ENCODE results near the gene TTLL3. TPM values are rescaled to one million over a fixed set of nuclear protein-coding genes. Genes with fewer than 3 reads are reported as not detected.
"Not testable (repeated sequence)": the region's sequence is repeated elsewhere in the genome, so short reads cannot be mapped to it uniquely, and the experiment has no call there.

Gene TTLL3
- total RNA-seq, 2 experiments from 2014 or later, result 50.8 to 59.0 TPM

DNA sequence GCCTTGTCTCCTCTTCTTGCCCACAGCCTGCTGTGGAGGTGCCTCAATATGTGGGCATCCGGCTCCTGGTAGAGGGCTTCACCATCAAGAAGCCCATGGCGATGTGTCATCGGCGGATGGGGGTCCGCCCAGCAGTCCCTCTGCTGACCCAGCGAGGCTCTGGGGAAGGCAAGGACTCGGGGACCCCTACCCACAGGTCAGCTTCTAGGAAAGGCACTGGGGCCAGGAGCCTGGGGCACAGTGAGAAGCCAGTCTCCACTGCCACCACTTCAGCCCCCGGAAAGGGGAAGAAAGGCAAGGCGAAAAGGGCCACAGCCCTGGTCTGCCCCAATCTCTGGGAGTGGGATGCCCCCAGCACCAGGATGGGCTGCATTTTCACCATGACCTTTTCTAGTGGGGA, 23.0 kb downstream of the TTLL3 start:
- H3K27ac Mint-ChIP-seq, result no peak overlapping the region
- H3K27me3 Mint-ChIP-seq, result no peaks in the 10 kb centered on the region
- CTCF ChIA-PET, result no interaction called here
- no peaks in the 10 kb centered on the region for H3K9me3 Mint-ChIP-seq
- POLR2A ChIA-PET, result no interaction called here
- no peak overlapping the region for H3K4me3 Mint-ChIP-seq
- H3K36me3 Mint-ChIP-seq (ENCODE audit: low read depth), result peaks cover 44% of the 10 kb centered on the region
- DNase-seq, result no peak
- no peaks in the 10 kb centered on the region for H3K4me1 Mint-ChIP-seq

GRCh38 chr3:9834520-9835380, 24.7 kb downstream of the TTLL3 start:
- no peak for DNase-seq
- no peaks in the 10 kb centered on the region for H3K27me3 Mint-ChIP-seq
- H3K9me3 Mint-ChIP-seq, result no peaks in the 10 kb centered on the region
- POLR2A ChIA-PET, result interaction anchor here (1.2 kb wide), 1 partner anchor 98 kb away, joined by 3 read pairs; no protein-coding TSS in a partner anchor
- no peak overlapping the region for H3K4me3 Mint-ChIP-seq
- H3K4me1 Mint-ChIP-seq, result no peaks in the 10 kb centered on the region
- H3K27ac Mint-ChIP-seq, result no peak overlapping the region
- H3K36me3 Mint-ChIP-seq (ENCODE audit: low read depth), result peaks cover 35% of the 10 kb centered on the region
- CTCF ChIA-PET, result interaction anchor here (1.5 kb wide), 1 partner anchor 18 kb away, joined by 3 read pairs; no protein-coding TSS in a partner anchor

DNA sequence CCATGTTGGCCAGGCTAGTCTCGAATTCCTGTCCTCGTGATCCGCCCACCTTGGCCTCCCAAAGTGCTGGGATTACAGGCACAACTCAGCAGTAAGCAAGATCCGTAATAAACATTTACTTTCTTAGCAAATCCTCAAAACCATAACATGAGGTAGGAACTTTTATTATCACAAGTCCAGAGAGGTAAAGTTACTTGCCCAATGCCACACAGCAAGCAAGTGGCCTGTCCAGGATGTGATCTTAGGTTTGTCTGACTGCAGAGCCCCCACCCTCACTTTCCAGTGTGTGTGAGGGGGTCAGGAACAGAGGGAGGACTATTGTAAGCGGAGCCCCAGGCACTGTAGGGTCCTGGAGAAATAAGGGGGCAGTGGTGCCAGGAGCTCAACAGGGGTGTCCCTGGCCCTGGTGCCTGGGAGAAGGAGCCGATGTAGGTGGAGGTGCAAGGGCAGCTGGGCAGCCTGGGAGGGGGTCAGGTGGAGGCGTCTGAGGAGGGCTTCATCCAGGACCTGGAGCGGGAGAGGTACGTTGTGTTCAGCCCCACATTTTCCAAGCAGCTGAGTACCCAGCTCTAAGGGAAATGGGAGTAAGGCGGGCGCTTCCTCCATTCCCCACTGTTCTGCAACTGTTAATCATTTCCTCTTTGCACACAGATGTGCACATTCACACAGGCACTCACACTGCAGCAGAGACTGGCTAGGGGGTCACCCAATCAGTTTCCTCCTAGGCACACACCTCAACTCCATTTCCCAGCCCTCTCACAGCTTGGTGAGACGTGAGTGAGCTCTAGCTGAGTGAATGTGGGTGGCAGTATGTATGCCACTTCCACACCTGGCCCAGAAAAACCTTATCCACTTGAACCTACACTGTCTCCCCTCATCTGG, 27.9 kb downstream of the TTLL3 start:
- peak overlapping the region; percentile 58 for H3K27ac Mint-ChIP-seq
- peaks cover 48% of the 10 kb centered on the region for H3K36me3 Mint-ChIP-seq (ENCODE audit: low read depth)
- H3K27me3 Mint-ChIP-seq, result no peaks in the 10 kb centered on the region
- H3K4me1 Mint-ChIP-seq, result peaks cover 11% of the 10 kb centered on the region
- no peak for DNase-seq
- POLR2A ChIA-PET, result no interaction called here
- H3K4me3 Mint-ChIP-seq, result no peak overlapping the region
- CTCF ChIA-PET, result interaction anchor here (0.6 to 3.0 kb wide), 3 partner anchors 11 to 1224 kb away, joined by 3 to 12 read pairs (median 3); no protein-coding TSS in a partner anchor
- no peaks in the 10 kb centered on the region for H3K9me3 Mint-ChIP-seq

DNA sequence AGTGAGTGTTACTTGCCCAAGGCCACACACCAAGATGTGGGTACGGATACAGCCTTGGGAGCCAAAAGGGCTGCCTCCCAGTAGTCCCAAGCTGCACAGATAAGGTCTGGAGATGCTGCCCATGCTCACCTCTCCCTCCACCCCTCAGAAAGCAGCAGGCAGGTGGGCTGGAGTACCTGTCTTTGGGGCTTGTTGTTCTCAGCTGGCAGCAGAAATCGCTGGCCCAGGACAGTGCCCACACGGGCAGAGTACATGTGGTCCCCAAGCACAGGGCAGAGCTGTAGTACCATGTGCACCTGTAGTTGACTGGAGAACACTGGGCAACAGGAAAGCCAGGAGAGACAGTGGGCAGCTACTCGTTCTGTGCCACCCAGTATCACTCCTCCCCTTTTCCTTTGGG, 28.8 kb downstream of the TTLL3 start:
- Mint-ChIP-seq H3K36me3 (ENCODE audit: low read depth) (peaks cover 50% of the 10 kb centered on the region), H3K27me3 (no peaks in the 10 kb centered on the region), H3K9me3 (no peaks in the 10 kb centered on the region), H3K4me1 (peaks cover 14% of the 10 kb centered on the region), H3K27ac (no peak overlapping the region), H3K4me3 (no peak overlapping the region)
- ChIA-PET POLR2A (interaction anchor here (0.6 kb wide), 1 partner anchor 9 kb away, joined by 3 read pairs; no protein-coding TSS in a partner anchor), CTCF (interaction anchor here (0.9 to 3.0 kb wide), 3 partner anchors 10 to 30 kb away, joined by 3 to 12 read pairs (median 3); no protein-coding TSS in a partner anchor)
- no peak for DNase-seq

GRCh38 chr3:9841015-9841414, 31.0 kb downstream of the TTLL3 start:
- DNase-seq, result no peak
- H3K36me3 Mint-ChIP-seq (ENCODE audit: low read depth), result peaks cover 36% of the 10 kb centered on the region
- peaks cover 27% of the 10 kb centered on the region for H3K4me1 Mint-ChIP-seq
- no peak overlapping the region for H3K4me3 Mint-ChIP-seq
- H3K9me3 Mint-ChIP-seq, result no peaks in the 10 kb centered on the region
- ChIA-PET CTCF (interaction anchor here (0.6 to 1.5 kb wide), 4 partner anchors 9 to 325 kb away, joined by 3 to 6 read pairs (median 4); no protein-coding TSS in a partner anchor), POLR2A (interaction anchor here (0.7 to 1.4 kb wide), 4 partner anchors 10 to 92 kb away, joined by 3 to 4 read pairs (median 3); partner anchors contain the start of gene CRELD1)
- no peak overlapping the region for H3K27ac Mint-ChIP-seq
- H3K27me3 Mint-ChIP-seq, result no peaks in the 10 kb centered on the region

GRCh38 chr3:9843715-9844438, 33.8 kb downstream of the TTLL3 start, which contains the start of gene RPUSD3:
Gene RPUSD3, minus strand, starts transcription at chr3:9844008. Its CDS starts 18 bp downstream, at chr3:9843990.
- Mint-ChIP-seq H3K36me3 (ENCODE audit: low read depth) (peaks cover 32% of the 10 kb centered on the region), H3K27me3 (no peaks in the 10 kb centered on the region), H3K9me3 (no peaks in the 10 kb centered on the region), H3K4me3 (peak within 1 kb of the TSS; percentile 99), H3K4me1 (peaks cover 27% of the 10 kb centered on the region), H3K27ac (peak within 1 kb of the TSS; percentile 83)
- ChIA-PET POLR2A (interaction anchor here (1.2 to 3.1 kb wide), 6 partner anchors 47 to 477 kb away, joined by 3 to 18 read pairs (median 8); partner anchors contain the start of genes ARPC4, CRELD1, FANCD2 and JAGN1), CTCF (interaction anchor here (0.7 to 2.3 kb wide), 7 partner anchors 11 to 143 kb away, joined by 3 to 8 read pairs (median 3); partner anchors contain the start of genes CRELD1 and EMC3)
- DNase-seq, result peak; percentile 97

- Mint-ChIP-seq H3K4me3 (no peak overlapping the region), H3K36me3 (ENCODE audit: low read depth) (peaks cover 16% of the 10 kb centered on the region), H3K4me1 (peaks cover 27% of the 10 kb centered on the region), H3K9me3 (no peaks in the 10 kb centered on the region), H3K27me3 (no peaks in the 10 kb centered on the region), H3K27ac (no peak overlapping the region)
- ChIA-PET POLR2A (interaction anchor here (0.7 to 1.3 kb wide), 2 partner anchors 44 to 45 kb away, joined by 4 to 6 read pairs; no protein-coding TSS in a partner anchor), CTCF (interaction anchor here (0.8 to 1.5 kb wide), 6 partner anchors 8 to 140 kb away, joined by 3 to 6 read pairs (median 4); partner anchors contain the start of genes EMC3 and OGG1)
- no peak for DNase-seq
Measured at GRCh38 chr3:9846231-9846630, 36.2 kb downstream of the TTLL3 start.

DNA sequence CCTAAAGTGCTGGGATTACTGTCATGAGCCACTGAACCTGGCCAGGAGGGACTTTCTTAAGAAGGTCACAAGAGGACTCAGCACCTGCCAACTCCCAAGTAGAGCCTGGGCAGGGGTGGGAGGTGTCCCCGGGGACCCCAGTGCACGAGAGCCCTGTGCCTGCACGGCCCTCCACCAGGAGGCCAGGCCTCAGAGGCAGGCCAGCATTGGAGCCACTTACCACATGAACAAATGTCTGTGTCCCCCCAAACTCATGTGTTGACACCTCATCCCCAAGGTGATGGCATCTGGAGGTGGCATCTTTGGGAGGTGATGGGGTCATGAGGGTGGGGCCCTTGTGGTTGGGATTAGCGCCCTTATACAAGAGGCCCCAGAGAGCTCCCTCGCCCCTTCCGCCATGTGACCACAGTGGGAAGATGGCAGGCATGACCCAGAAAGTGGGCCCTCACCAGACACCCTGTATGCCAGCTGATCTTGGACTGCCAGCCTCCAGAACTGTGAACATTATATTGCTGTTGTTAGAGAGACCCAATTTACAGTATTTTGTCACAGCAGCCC, 36.9 kb downstream of the TTLL3 start:
- H3K4me1 Mint-ChIP-seq, result peaks cover 23% of the 10 kb centered on the region
- no peaks in the 10 kb centered on the region for H3K9me3 Mint-ChIP-seq
- H3K27ac Mint-ChIP-seq, result no peak overlapping the region
- H3K4me3 Mint-ChIP-seq, result no peak overlapping the region
- CTCF ChIA-PET, result interaction anchor here (1.0 to 1.5 kb wide), 4 partner anchors 42 to 139 kb away, joined by 3 to 6 read pairs (median 4); partner anchors contain the start of genes EMC3 and OGG1
- peaks cover 10% of the 10 kb centered on the region for H3K36me3 Mint-ChIP-seq (ENCODE audit: low read depth)
- DNase-seq, result no peak
- POLR2A ChIA-PET, result interaction anchor here (1.3 kb wide), 1 partner anchor 44 kb away, joined by 6 read pairs; no protein-coding TSS in a partner anchor
- peaks cover 5% of the 10 kb centered on the region for H3K27me3 Mint-ChIP-seq

DNA sequence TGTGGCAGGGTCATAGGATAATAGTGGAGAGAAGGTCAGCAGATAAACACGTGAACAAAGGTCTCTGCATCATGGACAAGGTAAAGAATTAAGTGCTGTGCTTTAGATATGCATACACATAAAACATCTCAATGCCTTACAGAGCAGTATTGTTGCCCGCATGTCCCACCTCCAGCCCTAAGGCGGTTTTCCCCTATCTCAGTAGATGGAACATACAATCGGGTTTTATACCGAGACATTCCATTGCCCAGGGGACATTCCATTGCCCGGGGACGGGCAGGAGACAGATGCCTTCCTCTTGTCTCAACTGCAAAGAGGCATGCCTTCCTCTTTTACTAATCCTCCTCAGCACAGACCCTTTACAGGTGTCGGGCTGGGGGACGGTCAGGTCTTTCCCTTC, 37.8 kb downstream of the TTLL3 start:
- H3K27ac Mint-ChIP-seq; H3K36me3 Mint-ChIP-seq (ENCODE audit: low read depth); H3K27me3 Mint-ChIP-seq; DNase-seq; POLR2A ChIA-PET; H3K9me3 Mint-ChIP-seq; H3K4me3 Mint-ChIP-seq: not testable (repeated sequence)
- peaks cover 20% of the 10 kb centered on the region for H3K4me1 Mint-ChIP-seq
- CTCF ChIA-PET, result interaction anchor here (1.3 to 2.0 kb wide), 2 partner anchors 16 to 44 kb away, joined by 3 to 6 read pairs; no protein-coding TSS in a partner anchor

- H3K27me3 Mint-ChIP-seq; H3K27ac Mint-ChIP-seq; H3K36me3 Mint-ChIP-seq (ENCODE audit: low read depth); DNase-seq; H3K9me3 Mint-ChIP-seq; H3K4me3 Mint-ChIP-seq: not testable (repeated sequence)
- CTCF ChIA-PET, result interaction anchor here (0.6 to 2.0 kb wide), 12 partner anchors 10 to 280 kb away, joined by 3 to 6 read pairs (median 4); partner anchors contain the start of genes CRELD1 and JAGN1
- H3K4me1 Mint-ChIP-seq, result peaks cover 24% of the 10 kb centered on the region
- POLR2A ChIA-PET, result interaction anchor here (1.3 kb wide), 1 partner anchor 84 kb away, joined by 3 read pairs; no protein-coding TSS in a partner anchor
Measured at GRCh38 chr3:9848860-9849259, 38.8 kb downstream of the TTLL3 start.

DNA sequence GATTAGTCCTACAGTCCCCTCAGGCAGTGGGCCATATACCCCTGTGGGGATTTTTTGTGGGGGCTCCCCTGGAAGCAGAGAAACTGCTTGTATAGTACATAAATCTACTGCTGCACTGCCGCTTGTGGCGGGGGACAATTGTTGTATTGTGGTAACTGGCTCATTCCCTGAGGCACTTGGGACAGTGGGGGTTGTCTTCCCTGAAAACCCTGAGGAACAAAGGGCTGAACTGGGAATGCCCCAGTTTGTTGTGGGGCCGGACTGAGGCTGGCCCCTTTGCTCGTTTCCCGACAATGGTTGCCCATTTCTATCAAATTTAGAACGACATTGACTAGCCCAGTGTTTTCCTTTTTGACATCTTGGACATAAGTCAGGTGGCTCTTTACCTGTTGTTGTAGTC, 41.3 kb downstream of the TTLL3 start:
- H3K27ac Mint-ChIP-seq; H3K9me3 Mint-ChIP-seq; H3K27me3 Mint-ChIP-seq; H3K4me3 Mint-ChIP-seq; DNase-seq; POLR2A ChIA-PET; H3K36me3 Mint-ChIP-seq (ENCODE audit: low read depth); CTCF ChIA-PET: not testable (repeated sequence)
- H3K4me1 Mint-ChIP-seq, result peaks cover 12% of the 10 kb centered on the region

Data from activated CD4-positive, alpha-beta memory T cell treated with anti-CD3 and anti-CD28 coated beads, Interleukin-2, amount 10 ng/mL, durations not matched to agents 7 days and 5 days (primary cell).